ENCODE data around the gene MRPL11. TPM values are rescaled to one million over a fixed set of nuclear protein-coding genes. Genes with fewer than 3 reads are reported as not detected.

MRPL11 gene
- total RNA-seq = 36.5 and 45.6 TPM in 2 replicates

DNA sequence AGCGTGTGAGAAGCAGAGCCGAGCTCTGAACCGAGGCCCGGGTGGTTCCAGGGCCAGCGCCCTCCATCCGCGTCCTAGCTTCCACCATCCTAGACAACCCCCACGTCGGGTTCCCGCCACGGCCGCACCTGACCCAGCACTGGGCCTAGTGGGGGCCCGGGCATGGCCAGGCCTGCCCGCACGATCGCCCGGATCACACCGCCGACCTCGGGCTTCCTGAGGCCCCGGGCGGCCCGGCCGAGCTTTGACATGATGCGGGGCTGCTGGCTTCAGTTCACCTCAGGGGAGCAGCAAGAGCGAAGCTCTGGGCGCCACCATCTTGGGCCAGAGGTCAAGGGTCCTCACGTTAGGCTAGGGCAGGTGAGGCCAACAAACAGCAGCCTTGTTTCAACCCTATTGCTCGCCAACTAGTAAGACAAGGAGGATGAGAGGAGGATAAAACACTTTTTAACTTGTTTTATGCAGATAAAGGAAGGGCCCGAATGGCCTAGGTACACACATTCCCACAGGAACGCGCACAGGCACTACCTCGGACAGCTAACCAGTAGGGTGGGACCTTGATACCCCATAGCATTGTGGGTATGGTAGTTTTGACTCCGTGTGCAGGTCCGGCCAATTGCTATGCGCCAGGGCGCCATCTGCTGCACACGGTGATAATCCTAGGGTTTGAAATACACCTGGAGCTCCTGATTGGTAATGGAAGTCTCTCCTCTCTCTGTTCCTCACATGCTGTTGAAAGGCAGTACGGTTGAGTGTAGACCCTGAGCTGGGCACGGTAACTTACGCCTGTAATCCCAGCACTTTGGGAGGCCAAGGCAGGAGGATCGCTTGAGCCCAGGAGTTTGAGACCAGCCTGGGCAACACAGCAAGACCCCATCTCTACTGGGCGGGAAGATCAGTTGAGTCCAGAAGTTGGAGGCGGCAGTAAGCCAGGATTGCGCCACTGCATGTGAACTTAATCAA, at the start of gene MRPL11:
TSS of gene MRPL11 (minus strand) at position 345 of the 963 bp plus-strand sequence. CDS start at position 251, 94 bp downstream.

DNA sequence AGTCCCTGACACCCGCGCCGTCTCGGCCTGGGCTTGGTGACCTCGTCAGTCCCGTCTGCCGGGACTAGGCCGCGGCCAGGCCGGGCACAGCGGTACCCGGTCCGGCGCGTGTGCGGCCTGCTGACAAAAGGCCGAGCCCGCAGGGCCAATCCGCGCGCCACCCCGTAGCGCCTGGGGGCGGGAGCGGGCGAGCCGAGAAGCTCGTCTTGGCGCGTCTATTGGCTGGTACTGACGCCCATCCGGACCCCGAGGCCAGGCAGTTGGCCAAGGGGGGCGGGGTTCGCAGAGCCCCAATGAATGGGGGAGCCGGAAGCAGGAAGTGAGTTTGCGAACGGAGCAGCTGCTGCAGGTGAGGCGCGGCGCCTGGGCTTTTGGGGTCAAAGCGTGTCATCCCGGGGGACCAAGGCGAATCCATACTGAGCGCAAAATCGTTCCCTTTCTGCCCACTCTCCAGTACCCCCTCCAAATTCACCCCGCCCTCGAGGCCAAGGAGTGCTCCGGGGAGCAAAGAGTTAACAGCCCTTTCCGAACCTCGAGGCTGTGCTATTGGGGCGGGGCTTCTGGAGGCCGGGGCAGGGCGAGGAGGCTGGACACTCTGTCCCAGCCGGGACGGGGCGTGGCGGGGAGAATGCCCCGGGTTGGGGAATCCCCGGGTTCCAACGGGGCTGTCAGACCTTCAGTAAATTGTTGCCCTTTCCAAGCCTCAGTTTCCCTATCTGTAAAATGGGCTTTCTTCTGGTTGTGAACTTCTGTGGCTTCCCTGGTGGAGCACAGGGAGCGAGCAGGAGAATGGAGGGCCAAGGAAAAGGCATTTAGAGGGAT, 41.7 kb upstream of the MRPL11 start, which contains the start of gene DPP3:
TSS of gene DPP3 (plus strand) at position 318 of the 822 bp plus-strand sequence. CDS start 1,767 bp downstream, outside the sequence.

DNA sequence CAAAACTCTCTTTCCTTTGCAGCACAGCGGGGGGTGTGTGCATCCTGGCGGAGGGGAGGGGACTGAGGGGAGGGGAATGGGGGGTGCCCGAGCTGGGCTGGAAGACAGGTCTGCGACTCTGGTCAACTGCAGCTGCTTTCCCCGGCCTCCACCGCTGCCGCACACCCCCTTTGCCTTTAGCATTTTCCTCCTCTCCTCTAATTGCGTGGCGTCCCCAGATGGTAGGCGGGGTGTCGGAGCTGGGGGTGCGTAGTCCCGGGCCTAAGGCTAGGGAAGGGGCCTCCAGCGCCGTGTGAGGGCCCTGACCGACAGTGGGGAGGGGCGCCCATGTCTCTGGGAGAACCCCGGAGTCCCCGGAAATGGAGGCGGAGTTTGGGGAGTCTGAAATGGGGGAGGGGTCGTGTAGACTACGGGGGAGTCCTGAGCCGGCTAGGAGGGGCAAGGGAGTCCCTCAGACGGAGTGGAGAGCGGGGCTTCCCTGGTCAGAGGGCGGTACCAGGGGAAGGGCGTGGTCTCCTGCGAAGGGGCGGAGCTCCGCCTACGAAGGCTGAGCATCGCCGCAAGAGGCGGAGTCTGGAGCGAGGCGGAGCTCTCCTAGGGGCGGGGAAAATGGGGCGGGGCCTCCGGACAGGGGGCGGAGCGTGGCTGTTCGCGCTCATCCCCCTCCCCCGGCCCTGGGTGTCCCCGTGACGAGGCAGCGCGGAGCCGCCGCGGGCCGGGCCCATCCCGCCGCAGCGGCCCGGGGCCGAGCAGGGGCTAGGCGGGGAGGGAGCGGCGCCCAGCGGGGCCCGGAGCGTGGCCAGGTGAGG, 27.8 kb upstream of the MRPL11 start, which contains the start of gene PELI3:
TSS of gene PELI3 (plus strand) at position 681 of the 809 bp plus-strand sequence. CDS start 1,224 bp downstream, outside the sequence.

DNA sequence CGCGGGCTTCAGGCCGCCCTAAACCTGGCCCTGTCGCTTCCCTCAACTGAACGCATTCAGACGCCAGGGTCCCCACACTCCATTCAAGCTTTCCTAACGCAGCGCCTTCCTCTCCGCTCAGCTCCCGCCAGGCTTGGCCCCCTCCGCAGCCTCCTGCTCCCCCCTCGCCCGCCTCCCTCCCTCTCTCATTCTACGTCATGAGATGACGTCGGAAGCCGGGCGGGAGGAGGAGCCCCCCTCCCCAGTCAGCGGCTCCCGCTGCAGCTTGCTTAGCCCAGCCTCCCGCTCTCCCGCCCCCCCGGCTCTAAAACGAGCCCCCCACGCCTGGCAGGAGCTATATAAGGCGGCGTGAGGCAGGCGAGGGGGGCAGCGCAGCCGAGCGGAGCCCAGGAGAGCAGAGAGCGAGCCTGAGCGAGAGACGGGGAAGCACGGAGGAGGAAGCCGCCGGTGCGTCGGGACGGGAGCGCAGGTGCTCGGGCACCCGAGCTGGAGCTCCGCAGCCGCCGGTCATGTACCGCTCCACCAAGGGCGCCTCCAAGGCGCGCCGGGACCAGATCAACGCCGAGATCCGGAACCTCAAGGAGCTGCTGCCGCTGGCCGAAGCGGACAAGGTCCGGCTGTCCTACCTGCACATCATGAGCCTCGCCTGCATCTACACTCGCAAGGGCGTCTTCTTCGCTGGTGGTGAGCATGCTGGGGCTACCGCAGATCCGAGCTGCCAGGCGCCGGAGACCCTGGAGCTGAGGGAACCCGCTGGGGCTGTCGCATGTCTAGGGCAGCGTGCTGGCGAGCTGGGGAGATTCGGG, 17.8 kb downstream of the MRPL11 start, which contains the start of gene NPAS4:
TSS of gene NPAS4 (plus strand) at position 365 of the 806 bp plus-strand sequence. CDS start at position 510, 145 bp downstream.

Small RNA genes lying within 50 kb of the gene (small RNA-seq; reads per million reads assigned to genes)
- not detected for gene RF00416
- gene RNU1-84P = 0.69 reads per million, percentile 25 among the genes with 10 or more reads in this experiment

Other genes with a start within 250 kb of the MRPL11 start
- gene KLC2, start 181.1 kb downstream of the MRPL11 start, total RNA-seq = 11.1 and 12.5 TPM in 2 replicates
- 74.4 and 77.1 TPM in 2 replicates for gene RAB1B, start 170.2 kb downstream of the MRPL11 start, total RNA-seq
- 0.22 TPM in 1 of 2 replicates, not detected in the other for gene CNIH2, start 160.7 kb downstream of the MRPL11 start, total RNA-seq
- gene YIF1A, start 149.7 kb downstream of the MRPL11 start, total RNA-seq = 99.6 and 122 TPM in 2 replicates
- 0.26 and 0.32 TPM in 2 replicates for gene TMEM151A, start 147.0 kb downstream of the MRPL11 start, total RNA-seq
- 29.1 and 39.1 TPM in 2 replicates for gene CD248, start 121.8 kb downstream of the MRPL11 start, total RNA-seq
- 22.7 and 23.1 TPM in 2 replicates for gene RIN1, start 102.4 kb downstream of the MRPL11 start, total RNA-seq
- 36.4 and 38.0 TPM in 2 replicates for gene BRMS1, start 93.7 kb downstream of the MRPL11 start, total RNA-seq
- 14.5 and 18.1 TPM in 2 replicates for gene B4GAT1, start 91.2 kb downstream of the MRPL11 start, total RNA-seq
- gene SLC29A2, start 67.1 kb downstream of the MRPL11 start, total RNA-seq = 0.11 and 0.13 TPM in 2 replicates
- gene NPAS4, start 17.8 kb downstream of the MRPL11 start, total RNA-seq = under 0.01 TPM in 1 of 2 replicates, not detected in the other
- 8.8 and 10.1 TPM in 2 replicates for gene PELI3, start 28.1 kb upstream of the MRPL11 start, total RNA-seq
- 27.1 and 33.2 TPM in 2 replicates for gene DPP3, start 41.6 kb upstream of the MRPL11 start, total RNA-seq
- gene BBS1, start 71.8 kb upstream of the MRPL11 start, total RNA-seq = 37.8 and 52.4 TPM in 2 replicates
- 7.7 and 9.5 TPM in 2 replicates for gene ZDHHC24, start 107.2 kb upstream of the MRPL11 start, total RNA-seq
- gene ACTN3, start 108.1 kb upstream of the MRPL11 start, total RNA-seq = under 0.01 and 0.11 TPM in 2 replicates
- 26.3 and 26.8 TPM in 2 replicates for gene CTSF, start 129.8 kb upstream of the MRPL11 start, total RNA-seq
- 0.76 and 0.78 TPM in 2 replicates for gene CCDC87, start 154.2 kb upstream of the MRPL11 start, total RNA-seq
- 27.7 and 39.3 TPM in 2 replicates for gene CCS, start 154.3 kb upstream of the MRPL11 start, total RNA-seq
- gene RBM14, start 177.8 kb upstream of the MRPL11 start, total RNA-seq = 26.5 and 30.6 TPM in 2 replicates
- 84.2 and 86.1 TPM in 2 replicates for gene RBM4, start 199.9 kb upstream of the MRPL11 start, total RNA-seq
- 16.9 and 22.2 TPM in 2 replicates for gene RBM4B, start 239.0 kb upstream of the MRPL11 start, total RNA-seq

Data from articular chondrocyte of knee joint (primary cell).